Stimulated activated CD8-positive, alpha-beta memory T cell treated with anti-CD3 and anti-CD28 coated beads, Interleukin-15, amount 100 ng/mL, for 1 hour (primary cell): Measurements from ENCODE around the gene MEX3C.

ENCODE experiments used
- DNase-seq: peaks from one replicate; pipeline ENCODE4 v3.0.0-alpha.2; 2020; ENCODE audit warnings: low read depth

MEX3C gene

GRCh38 chr18:51191128-51191717, 6.3 kb downstream of the MEX3C start:
- no peak for DNase-seq

- DNase-seq: no peak
Measured at GRCh38 chr18:51190000-51190399, 7.5 kb downstream of the MEX3C start.

GRCh38 chr18:51188024-51188701, 9.3 kb downstream of the MEX3C start:
- no peak for DNase-seq

- DNase-seq: no peak
Measured at GRCh38 chr18:51185075-51185474, 12.4 kb downstream of the MEX3C start.

GRCh38 chr18:51184091-51184457, 13.4 kb downstream of the MEX3C start:
- no peak for DNase-seq

- no peak for DNase-seq
Measured at GRCh38 chr18:51183372-51184090, 13.9 kb downstream of the MEX3C start.

- DNase-seq: no peak
Measured at GRCh38 chr18:51182824-51183223, 14.7 kb downstream of the MEX3C start.

- DNase-seq: no peak
Measured at GRCh38 chr18:51171625-51172259, 25.7 kb downstream of the MEX3C start.

GRCh38 chr18:51171223-51171622, 26.3 kb downstream of the MEX3C start:
- no peak for DNase-seq

- DNase-seq: no peak
Measured at GRCh38 chr18:51170664-51171063, 26.8 kb downstream of the MEX3C start.

GRCh38 chr18:51169731-51170130, 27.8 kb downstream of the MEX3C start:
- no peak for DNase-seq

GRCh38 chr18:51168960-51169662, 28.4 kb downstream of the MEX3C start:
- DNase-seq: no peak

GRCh38 chr18:51168026-51168742, 29.3 kb downstream of the MEX3C start:
- no peak for DNase-seq

GRCh38 chr18:51165296-51165695, 32.2 kb downstream of the MEX3C start:
- DNase-seq: no peak

GRCh38 chr18:51164761-51165281, 32.7 kb downstream of the MEX3C start:
- DNase-seq: no peak

GRCh38 chr18:51164342-51164741, 33.1 kb downstream of the MEX3C start:
- no peak for DNase-seq

- no peak for DNase-seq
Measured at GRCh38 chr18:51163543-51163942, 33.9 kb downstream of the MEX3C start.

- no peak for DNase-seq
Measured at GRCh38 chr18:51162617-51163016, 34.9 kb downstream of the MEX3C start.

GRCh38 chr18:51160646-51161045, 36.8 kb downstream of the MEX3C start:
- no peak for DNase-seq

- DNase-seq: no peak
Measured at GRCh38 chr18:51157215-51157614, 40.3 kb downstream of the MEX3C start.

GRCh38 chr18:51154431-51155063, 42.9 kb downstream of the MEX3C start:
- DNase-seq: no peak
